Smooth muscle cell (in vitro differentiated cells): Measurements from ENCODE around the gene ZNF580. TPM values are rescaled to one million over a fixed set of nuclear protein-coding genes. Genes with fewer than 3 reads are reported as not detected.

ENCODE experiments used
- DNase-seq: peaks from one replicate; lab custom pipeline; 2025; ENCODE audit not compliant: unreplicated experiment; lab: John Stamatoyannopoulos, UW
- H2AFZ ChIP-seq: fragments of 200-600 bp; sonication (generic); 2 replicates; pipeline ENCODE4 v1.6.0; 2016; ENCODE audit warnings: antibody characterized with exemption, low read depth, mild to moderate bottlenecking
- H3F3A ChIP-seq: fragments of 200-600 bp; sonication (generic); 2 replicates; pipeline ENCODE4 v1.6.0; 2017; ENCODE audit warnings: antibody characterized with exemption, low read depth
- H3K27ac ChIP-seq: fragments of 200-600 bp; sonication (generic); 2 replicates; pipeline ENCODE4 v1.5.1; 2016; ENCODE audit warnings: low read depth, mild to moderate bottlenecking
- H3K27me3 ChIP-seq: fragments of 200-600 bp; sonication (generic); 2 replicates; pipeline ENCODE4 v1.6.1; 2016; ENCODE audit warnings: low read depth, mild to moderate bottlenecking
- H3K36me3 ChIP-seq: fragments of 200-600 bp; sonication (generic); 2 replicates; pipeline ENCODE4 v1.5.1; 2016; ENCODE audit warnings: low read depth
- H3K4me1 ChIP-seq: fragments of 200-600 bp; sonication (generic); 2 replicates; pipeline ENCODE4 v1.5.1; 2016; ENCODE audit warnings: low read depth
- H3K4me2 ChIP-seq: fragments of 200-600 bp; sonication (generic); 2 replicates; pipeline ENCODE4 v1.6.0; 2016; ENCODE audit warnings: mild to moderate bottlenecking
- H3K4me3 ChIP-seq: fragments of 200-600 bp; sonication (generic); 2 replicates; pipeline ENCODE4 v1.5.1; 2016; ENCODE audit warnings: mild to moderate bottlenecking
- H3K79me2 ChIP-seq: fragments of 200-600 bp; sonication (generic); 2 replicates; pipeline ENCODE4 v1.6.0; 2016; ENCODE audit warnings: low read depth, mild to moderate bottlenecking
- H3K9ac ChIP-seq: fragments of 200-600 bp; sonication (generic); 2 replicates; pipeline ENCODE4 v1.6.0; 2016; ENCODE audit warnings: low read depth
- H3K9me3 ChIP-seq: fragments of 200-600 bp; sonication (generic); replicated peaks from 2 replicates; pipeline ENCODE4 v1.5.1; 2016; ENCODE audit warnings: low read depth
- H4K20me1 ChIP-seq: fragments of 200-600 bp; sonication (generic); 2 replicates; pipeline ENCODE4 v1.6.0; 2016; ENCODE audit warnings: low read depth
- CTCF ChIP-seq: fragments of 200-600 bp; sonication (generic); IDR thresholded peaks from 2 replicates; pipeline ENCODE4 v1.5.1; 2017; ENCODE audit warnings: borderline replicate concordance, mild to moderate bottlenecking, antibody characterized with exemption; ENCODE audit not compliant: insufficient read depth, poor library complexity, severe bottlenecking
- WGBS: methylation state at CpG from one replicate; pipeline ENCODE4 v1.1.7; 2016; ENCODE audit warnings: low lambda C conversion rate; 5-methylcytosine and 5-hydroxymethylcytosine counted together
- polyA plus RNA-seq: library from polyadenylated mRNA; unstranded; fragments of >200 nt; fragmentation: Nextera tagmentation; extraction: Ambion mirVana; gene quantifications from 2 replicates; pipeline ENCODE4 v1.2.1, GENCODE V29; 2016
- total RNA-seq: library from RNA; depleted of rRNA; stranded (reverse); fragments of >200 nt; gene quantifications from 2 replicates; pipeline ENCODE4 v1.2.3, GENCODE V29; 2014

ZNF580 gene
- total and polyA plus RNA-seq, 2 experiments from 2014 or later: 11.9 to 76.8 TPM

GRCh38 chr19:55626350-55626749 lies 14.5 kb upstream of the ZNF580 start:
- Histone ChIP-seq H3K27me3 (no peaks in the 10 kb centered on the region), H2AFZ (no peak overlapping the region), H3F3A (peaks cover 8% of the 10 kb centered on the region), H3K27ac (no peak overlapping the region), H3K79me2 (no peaks in the 10 kb centered on the region), H3K4me3 (no peak overlapping the region), H3K9me3 (no peaks in the 10 kb centered on the region), H4K20me1 (peaks cover 8% of the 10 kb centered on the region), H3K4me1 (no peaks in the 10 kb centered on the region), H3K9ac (no peak overlapping the region), H3K4me2 (no peak overlapping the region), H3K36me3 (no peaks in the 10 kb centered on the region)
- no peak for TF ChIP-seq CTCF
- DNase-seq: no peak
- 94% methylated on average over 11 of the region's 11 CpGs for WGBS

GRCh38 chr19:55632463-55632834 lies 8.4 kb upstream of the ZNF580 start:
- H3K4me2 ChIP-seq: no peak overlapping the region
- 38% methylated on average over 3 of the region's 3 CpGs for WGBS
- H3K36me3 ChIP-seq: no peaks in the 10 kb centered on the region
- peak; percentile 56 for DNase-seq
- peaks cover 8% of the 10 kb centered on the region for H3K4me1 ChIP-seq
- H3K27ac ChIP-seq: no peak overlapping the region
- no peaks in the 10 kb centered on the region for H3K9me3 ChIP-seq
- no peaks in the 10 kb centered on the region for H3K27me3 ChIP-seq
- H3K9ac ChIP-seq: no peak overlapping the region
- peak; percentile 79 for TF ChIP-seq CTCF
- H3K4me3 ChIP-seq: no peak overlapping the region
- H2AFZ ChIP-seq: peak overlapping the region; percentile 90
- peaks cover 24% of the 10 kb centered on the region for H3K79me2 ChIP-seq
- no peaks in the 10 kb centered on the region for H4K20me1 ChIP-seq
- peaks cover 10% of the 10 kb centered on the region for H3F3A ChIP-seq

GRCh38 chr19:55633861-55634260 lies 6.9 kb upstream of the ZNF580 start:
- H4K20me1 ChIP-seq: no peaks in the 10 kb centered on the region
- 86% methylated on average over 8 of the region's 8 CpGs for WGBS
- no peak overlapping the region for H3K27ac ChIP-seq
- H3K9ac ChIP-seq: no peak overlapping the region
- no peak overlapping the region for H3K4me3 ChIP-seq
- no peak overlapping the region for H3K4me2 ChIP-seq
- peaks cover 15% of the 10 kb centered on the region for H3F3A ChIP-seq
- no peaks in the 10 kb centered on the region for H3K36me3 ChIP-seq
- no peaks in the 10 kb centered on the region for H3K9me3 ChIP-seq
- peaks cover 8% of the 10 kb centered on the region for H3K4me1 ChIP-seq
- DNase-seq: no peak
- H3K27me3 ChIP-seq: no peaks in the 10 kb centered on the region
- peak overlapping the region; percentile 41 for H2AFZ ChIP-seq
- peaks cover 36% of the 10 kb centered on the region for H3K79me2 ChIP-seq
- TF ChIP-seq CTCF: no peak

- Histone ChIP-seq H3K4me2 (peak overlapping the region; percentile 90), H3K79me2 (peaks cover 41% of the 10 kb centered on the region), H3K4me3 (peak overlapping the region; percentile 87), H3K27me3 (no peaks in the 10 kb centered on the region), H3K9ac (peak overlapping the region; percentile 95), H3K27ac (peak overlapping the region; percentile 91), H3K36me3 (no peaks in the 10 kb centered on the region), H3K9me3 (no peaks in the 10 kb centered on the region), H2AFZ (no peak overlapping the region), H4K20me1 (no peaks in the 10 kb centered on the region), H3K4me1 (peaks cover 8% of the 10 kb centered on the region), H3F3A (peaks cover 18% of the 10 kb centered on the region)
- DNase-seq: no peak
- no peak for TF ChIP-seq CTCF
- WGBS: 17% methylated on average over 9 of the region's 9 CpGs
These were observed 5.5 kb upstream of the ZNF580 start for GRCh38 chr19:55635334-55635717.
